GM12891 (cell line): Measurements from ENCODE around the gene SLC44A3. TPM values are rescaled to one million over a fixed set of nuclear protein-coding genes. Genes with fewer than 3 reads are reported as not detected.

ENCODE experiments used
- DNase-seq: peaks from one replicate; pipeline ENCODE4 v3.0.0; 2011; ENCODE audit warnings: low spot score; ENCODE audit not compliant: insufficient read length
- FAIRE-seq: peaks from 2 replicates; lab custom pipeline; 2011; peaks lifted over from hg19 to GRCh38; lab: Jason Lieb, UNC
- PAX5 ChIP-seq: IDR thresholded peaks from 2 replicates; pipeline ENCODE4 v1.6.1; 2011; ENCODE audit warnings: low read length, moderate library complexity, mild to moderate bottlenecking; ENCODE audit not compliant: insufficient read depth, severe bottlenecking
- POLR2A ChIP-seq: IDR thresholded peaks from 2 replicates; pipeline ENCODE4 v1.6.1; 2011; ENCODE audit warnings: low read depth, low read length, control low read depth
- POLR2AphosphoS5 ChIP-seq: IDR thresholded peaks from 2 replicates; pipeline ENCODE4 v1.6.1; 2011; ENCODE audit warnings: low read depth, low read length, control low read depth
- POU2F2 ChIP-seq: IDR thresholded peaks from 2 replicates; pipeline ENCODE4 v1.6.1; 2011; ENCODE audit warnings: low read depth, mild to moderate bottlenecking, control low read depth, low read length, moderate library complexity
- SPI1 ChIP-seq: IDR thresholded peaks from 2 replicates; pipeline ENCODE4 v1.6.1; 2011; ENCODE audit warnings: low read depth, low read length, control low read depth
- TAF1 ChIP-seq: IDR thresholded peaks from 2 replicates; pipeline ENCODE4 v1.6.1; 2011; ENCODE audit warnings: low read depth, low read length, control low read depth
- polyA plus RNA-seq: library from polyadenylated mRNA; unstranded; fragments of >200 nt; gene quantifications from one replicate; pipeline ENCODE4 v1.2.1, GENCODE V29; 2012; ENCODE audit warnings: low read depth, missing spikeins, inconsistent platforms; ENCODE audit not compliant: missing spikeins

SLC44A3 gene, protein sequence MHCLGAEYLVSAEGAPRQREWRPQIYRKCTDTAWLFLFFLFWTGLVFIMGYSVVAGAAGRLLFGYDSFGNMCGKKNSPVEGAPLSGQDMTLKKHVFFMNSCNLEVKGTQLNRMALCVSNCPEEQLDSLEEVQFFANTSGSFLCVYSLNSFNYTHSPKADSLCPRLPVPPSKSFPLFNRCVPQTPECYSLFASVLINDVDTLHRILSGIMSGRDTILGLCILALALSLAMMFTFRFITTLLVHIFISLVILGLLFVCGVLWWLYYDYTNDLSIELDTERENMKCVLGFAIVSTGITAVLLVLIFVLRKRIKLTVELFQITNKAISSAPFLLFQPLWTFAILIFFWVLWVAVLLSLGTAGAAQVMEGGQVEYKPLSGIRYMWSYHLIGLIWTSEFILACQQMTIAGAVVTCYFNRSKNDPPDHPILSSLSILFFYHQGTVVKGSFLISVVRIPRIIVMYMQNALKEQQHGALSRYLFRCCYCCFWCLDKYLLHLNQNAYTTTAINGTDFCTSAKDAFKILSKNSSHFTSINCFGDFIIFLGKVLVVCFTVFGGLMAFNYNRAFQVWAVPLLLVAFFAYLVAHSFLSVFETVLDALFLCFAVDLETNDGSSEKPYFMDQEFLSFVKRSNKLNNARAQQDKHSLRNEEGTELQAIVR
- polyA plus RNA-seq: not detected

DNA sequence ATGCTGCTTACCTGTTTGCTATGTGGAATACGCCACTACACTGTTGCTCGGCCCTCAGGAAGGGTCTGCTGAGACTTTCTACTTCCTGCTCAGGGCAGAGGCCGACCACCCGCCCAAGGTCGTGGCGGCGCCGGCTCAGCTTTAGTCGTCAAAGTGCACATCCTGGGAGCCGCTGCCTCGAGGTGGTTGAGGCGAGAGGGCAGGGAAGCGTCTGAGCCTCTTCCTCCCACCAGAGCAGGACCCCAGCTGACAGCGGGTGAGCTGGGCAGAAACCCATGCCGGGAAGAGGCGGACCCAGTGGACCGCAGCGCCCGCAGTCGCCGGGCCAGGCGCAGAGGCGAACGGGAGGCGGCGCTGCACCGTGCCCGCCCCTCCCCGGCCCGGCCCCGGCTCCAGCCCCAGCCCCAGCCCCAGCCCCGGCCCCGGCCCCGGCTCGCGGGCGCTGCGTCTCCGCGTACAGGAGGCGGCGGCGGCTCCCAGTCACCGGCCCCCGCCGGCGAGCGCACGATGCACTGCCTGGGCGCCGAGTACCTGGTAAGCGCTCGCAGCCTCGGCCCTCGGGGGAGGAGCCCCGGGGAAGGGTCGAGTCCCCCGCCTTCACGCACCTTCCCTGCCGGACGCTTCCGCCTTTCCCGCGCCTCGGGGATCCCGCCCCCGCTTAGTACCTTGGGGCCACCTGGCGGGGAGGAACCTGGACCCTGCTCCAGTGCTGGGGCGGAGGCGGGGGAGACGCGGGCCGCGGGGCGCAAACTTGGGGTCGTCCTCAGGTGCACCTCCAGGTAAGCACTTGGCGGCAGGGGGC is at the start of gene SLC44A3:
Gene SLC44A3, plus strand, starts transcription at position 413 of the 802 bp plus-strand sequence. Its CDS starts 95 bp downstream, at position 508.
- TF ChIP-seq TAF1 (no peak), SPI1 (no peak)
- FAIRE-seq: no peak
- peak; percentile 35 for DNase-seq

DNA sequence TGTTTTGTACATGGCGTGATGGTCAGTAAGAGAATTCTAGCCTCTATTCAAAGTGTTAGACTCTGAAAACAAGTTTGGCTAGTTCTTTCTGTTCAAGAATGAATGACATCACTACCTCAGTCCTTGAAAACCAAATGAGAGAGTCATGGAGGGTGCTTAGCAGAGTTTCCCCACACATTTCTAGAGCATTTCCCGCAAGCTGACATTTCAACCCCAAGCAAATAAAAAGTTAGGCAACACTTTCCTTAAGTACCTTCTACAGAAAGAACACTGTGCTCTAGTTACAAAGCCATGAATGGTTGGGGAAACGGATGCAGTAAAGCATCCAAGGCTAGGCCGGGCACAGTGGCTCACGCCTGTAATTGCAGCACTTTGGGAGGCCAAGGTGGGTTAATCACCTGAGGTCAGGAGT is 47.9 kb upstream of the SLC44A3 start:
- DNase-seq (no peak), FAIRE-seq (no peak)
- TF ChIP-seq POLR2A: no peak
- TF ChIP-seq TAF1: no peak
- no peak for TF ChIP-seq POLR2AphosphoS5
- TF ChIP-seq PAX5: no peak
- no peak for TF ChIP-seq POU2F2
- TF ChIP-seq SPI1: no peak

DNA sequence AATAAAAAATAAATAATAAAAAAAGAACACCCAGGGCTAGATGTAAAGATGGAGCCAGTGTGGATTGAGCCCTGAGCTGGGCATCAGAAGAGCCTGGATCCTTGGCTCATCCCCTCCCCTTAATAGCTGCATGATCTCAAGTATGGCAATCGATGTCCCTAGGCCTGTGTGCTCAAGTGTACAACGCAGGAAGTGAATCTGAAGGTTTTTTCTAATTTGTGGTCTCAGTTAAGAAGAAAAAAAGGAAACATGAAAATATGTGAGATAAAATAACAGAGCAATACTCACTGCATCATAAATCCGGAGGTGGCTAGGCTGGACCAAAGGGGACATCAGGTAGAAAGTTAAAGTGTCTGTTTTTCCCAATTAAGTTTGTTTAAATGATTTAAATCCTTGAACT is 47.3 kb upstream of the SLC44A3 start:
- FAIRE-seq: no peak
- no peak for DNase-seq
- no peak for TF ChIP-seq TAF1
- no peak for TF ChIP-seq POU2F2
- TF ChIP-seq POLR2AphosphoS5: no peak
- 0 out of 2 replicates have a peak, but pooled peaks have one; percentile 9 for TF ChIP-seq SPI1
- no peak for TF ChIP-seq PAX5
- no peak for TF ChIP-seq POLR2A

DNA sequence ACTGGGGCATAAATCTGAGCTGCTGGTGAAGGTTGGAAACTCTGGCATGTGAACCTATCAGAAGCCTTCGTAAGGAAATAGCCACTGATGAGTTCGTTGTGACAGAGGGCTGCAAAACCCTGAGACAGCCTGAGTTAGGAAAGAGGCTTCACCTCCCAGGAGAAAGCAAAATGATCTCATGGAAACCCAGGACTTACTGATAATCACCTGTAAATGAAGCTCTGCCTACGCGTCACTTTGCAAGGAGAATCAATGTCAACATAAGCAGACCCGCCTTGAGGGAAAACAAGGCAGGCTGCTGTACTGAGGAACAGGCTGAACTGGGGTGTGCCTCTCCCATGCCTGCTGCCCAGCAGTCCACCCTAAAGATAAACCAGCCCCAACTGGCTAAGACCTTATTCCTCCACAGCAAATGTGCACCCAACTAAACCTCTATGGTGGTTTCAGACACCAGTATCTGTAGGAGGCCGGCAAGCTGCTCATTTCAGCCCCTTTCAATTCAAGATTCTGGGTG is 46.8 kb upstream of the SLC44A3 start:
- no peak for DNase-seq
- TF ChIP-seq SPI1: no peak
- TF ChIP-seq POLR2AphosphoS5: no peak
- no peak for TF ChIP-seq POLR2A
- no peak for TF ChIP-seq TAF1
- TF ChIP-seq POU2F2: no peak
- no peak for TF ChIP-seq PAX5
- no peak for FAIRE-seq

DNA sequence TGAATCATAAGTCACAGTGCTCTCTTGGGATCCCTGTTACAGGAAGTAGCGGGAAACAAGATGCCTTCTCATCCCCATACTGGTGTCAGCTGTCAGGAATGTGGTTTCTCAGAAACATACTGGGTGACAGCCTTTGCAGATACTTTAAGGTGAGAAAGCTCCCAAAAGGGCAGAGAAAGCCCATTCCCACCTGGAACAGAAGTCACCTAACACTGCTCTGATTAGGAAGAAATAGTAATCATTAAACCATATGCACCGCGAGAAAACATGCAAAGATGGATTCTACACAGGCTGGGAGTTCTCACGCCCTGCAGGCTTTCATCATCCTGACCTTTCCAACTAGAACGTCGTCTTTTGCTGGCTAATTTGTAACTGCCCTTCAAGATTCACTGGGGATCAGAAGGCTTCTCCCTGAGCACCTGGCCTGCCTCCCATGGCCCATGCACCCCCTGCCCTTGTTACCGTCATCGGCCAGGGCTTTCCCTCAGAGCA is 46.2 kb upstream of the SLC44A3 start:
- no peak for FAIRE-seq
- TF ChIP-seq POLR2AphosphoS5: no peak
- DNase-seq: no peak

DNA sequence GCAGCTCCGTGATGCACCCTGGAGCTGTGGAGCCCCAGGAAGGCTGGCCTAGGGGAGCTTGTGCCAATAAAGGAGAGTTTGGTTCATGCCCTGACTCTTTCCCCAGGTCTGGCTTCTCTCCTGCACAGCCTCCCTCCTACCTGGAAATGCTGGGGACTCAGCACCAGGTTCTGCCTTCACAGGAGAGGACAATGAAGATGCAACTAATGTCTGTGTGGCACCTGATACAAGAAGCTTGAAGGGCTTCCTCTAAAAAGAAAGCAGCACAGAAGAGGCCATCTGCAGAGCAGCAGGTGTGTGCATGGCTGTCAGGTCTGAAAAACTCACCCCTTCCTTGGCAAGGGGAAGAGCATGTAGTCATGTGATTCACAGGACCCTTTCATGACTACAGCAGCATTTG is 43.7 kb upstream of the SLC44A3 start:
- DNase-seq (no peak), FAIRE-seq (no peak)
- TF ChIP-seq TAF1 (no peak), POU2F2 (no peak), SPI1 (no peak), PAX5 (no peak), POLR2AphosphoS5 (no peak), POLR2A (no peak)

DNA sequence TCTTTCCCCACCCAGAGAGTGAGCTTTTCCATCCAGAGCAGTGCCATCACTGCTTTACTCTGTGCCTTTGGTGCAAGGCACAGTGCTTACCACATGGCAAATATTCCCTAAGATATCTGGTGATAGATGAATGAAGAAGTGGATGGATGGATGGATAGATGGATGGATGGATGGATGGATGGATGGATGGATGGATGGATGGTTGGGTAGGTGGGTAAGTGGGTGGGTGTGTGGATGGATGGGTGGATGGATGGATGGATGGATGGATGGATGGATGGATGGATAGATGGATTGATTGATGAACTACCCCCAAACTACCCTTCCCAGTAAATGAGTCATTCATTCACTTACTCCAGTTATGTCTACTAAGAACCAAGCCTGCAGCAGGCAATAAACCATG is 42.9 kb upstream of the SLC44A3 start:
- DNase-seq (no peak), FAIRE-seq (no peak)
- TF ChIP-seq POU2F2 (no peak), TAF1 (no peak), POLR2A (no peak)

DNA sequence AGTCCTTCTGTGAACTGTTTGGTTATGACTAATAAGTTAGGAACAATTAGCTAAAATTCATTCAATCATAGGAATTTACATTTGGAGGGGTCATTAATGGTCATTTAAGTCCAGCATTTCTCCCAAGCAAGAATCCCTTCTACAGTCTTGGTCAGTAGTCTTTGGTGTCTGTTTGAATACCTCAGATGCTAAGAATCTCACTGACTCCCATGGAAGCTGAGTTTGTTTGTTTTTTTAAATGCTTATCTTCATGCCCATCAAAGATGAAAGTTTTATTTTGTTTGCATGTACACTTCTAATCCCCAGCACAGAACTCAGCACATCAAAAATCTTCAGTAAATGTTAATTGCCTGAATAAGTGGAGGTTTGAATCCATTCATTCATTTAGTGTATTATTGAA is 41.3 kb upstream of the SLC44A3 start:
- DNase-seq (no peak), FAIRE-seq (no peak)
- TF ChIP-seq TAF1: no peak
- TF ChIP-seq POU2F2: no peak
- no peak for TF ChIP-seq POLR2A
- TF ChIP-seq POLR2AphosphoS5: no peak
- no peak for TF ChIP-seq PAX5
- TF ChIP-seq SPI1: no peak

DNA sequence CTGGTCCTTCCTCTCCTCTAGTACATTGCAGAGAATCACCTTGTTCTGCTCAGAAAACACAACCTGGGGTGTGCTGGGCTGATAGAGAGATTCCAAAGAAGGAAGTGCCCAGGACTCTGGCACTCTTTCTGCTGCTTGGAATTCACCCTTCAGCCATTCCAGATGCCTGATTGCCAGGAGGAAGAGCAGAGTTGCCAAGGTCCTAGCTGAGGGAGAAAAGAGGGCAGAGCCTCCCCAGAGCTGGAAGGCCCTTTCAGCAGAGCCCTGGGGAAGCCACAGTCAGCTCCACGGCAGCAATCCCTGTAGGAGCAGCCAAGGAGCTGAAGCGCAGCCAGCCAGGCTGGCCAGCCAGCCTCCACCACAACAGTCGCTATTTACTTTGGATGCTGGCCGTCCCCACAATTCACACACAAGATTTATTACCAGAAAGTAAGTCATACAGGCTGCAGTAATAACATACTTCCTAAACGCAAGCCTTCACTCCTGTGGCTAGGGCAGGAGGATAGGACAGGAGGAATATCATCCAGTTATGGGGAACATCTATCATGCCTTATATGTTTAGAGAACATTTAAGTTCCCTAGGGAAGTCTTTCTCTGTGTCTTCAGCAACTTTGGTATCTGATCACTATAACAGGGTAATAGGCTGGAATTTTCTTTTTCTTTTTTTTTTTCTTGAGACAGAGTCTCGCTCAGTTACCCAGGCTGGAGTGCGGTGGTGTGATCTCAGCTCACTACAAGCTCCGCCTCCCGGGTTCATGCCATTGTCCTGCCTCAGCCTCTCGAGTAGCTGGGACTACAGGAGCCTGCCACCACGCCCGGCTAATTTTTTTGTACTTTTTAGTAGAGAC is 36.6 kb upstream of the SLC44A3 start:
- TF ChIP-seq TAF1 (no peak), POLR2AphosphoS5 (no peak), POLR2A (no peak), SPI1 (no peak), POU2F2 (no peak), PAX5 (no peak)
- DNase-seq: no peak
- FAIRE-seq: no peak
